HepG2 (cell line): ENCODE results near the gene NSUN6. TPM values are rescaled to one million over a fixed set of nuclear protein-coding genes. Genes with fewer than 3 reads are reported as not detected.

Source experiments
- ATAC-seq: fragments of 200-7000 bp; cut with Tn5 transposase; 3 replicates; pipeline ENCODE4 v1.9.1; 2020; ENCODE audit warnings: mild to moderate bottlenecking, moderate library complexity
- BruUV-seq: library from RNA; stranded (reverse); fragments of 400-500 nt; replicated peaks from 2 replicates; lab custom pipeline; 2021; lab: Mats Ljungman, UMichigan
- CTCF ChIA-PET: fragments of 300-600 bp; formaldehyde crosslinking; extraction: SDS; loops from one replicate; lab custom pipeline; 2021; ENCODE audit warnings: low total read pairs, inconsistent platforms, low intra/inter-chr PET ratio; lab: Yijun Ruan, JAX
- POLR2A ChIA-PET: fragments of 350-600 bp; sonication (Branson Sonifier 250); formaldehyde crosslinking; loops from one replicate; lab custom pipeline; 2020; ENCODE audit warnings: antibody characterized with exemption, inconsistent platforms; lab: Yijun Ruan, JAX
- DNase-seq: peaks from one replicate; pipeline ENCODE4 v3.0.0-alpha.2; 2015; ENCODE audit warnings: low spot score
- FAIRE-seq: peaks from 3 replicates; lab custom pipeline; 2011; peaks lifted over from hg19 to GRCh38; lab: Jason Lieb, UNC
- H2AFZ ChIP-seq: one replicate; pipeline ENCODE4 v1.6.1; 2011; ENCODE audit warnings: low read length, inconsistent platforms
- H3K27ac ChIP-seq: fragments of 300-600 bp; 3 replicates; pipeline ENCODE4 v1.8.0; 2011; ENCODE audit warnings: mixed run types, mild to moderate bottlenecking, mixed read lengths, low read length, inconsistent platforms; ENCODE audit not compliant: insufficient read depth; ENCODE audit errors: extremely low read length
- H3K27me3 ChIP-seq, 2 experiments: fragments of 200-600 bp in 1 of 2; 2 replicates in 1 of 2; 3 replicates in 1 of 2; pipeline versions ENCODE4 v1.6.0 to v1.8.0; 2011; ENCODE audit warnings: low read length in 2 of 2, mild to moderate bottlenecking in 2 of 2, moderate library complexity in 2 of 2, inconsistent platforms in 1 of 2; ENCODE audit not compliant: insufficient read depth in 2 of 2, control insufficient read depth in 1 of 2
- H3K36me3 ChIP-seq, 2 experiments: fragments of 200-600 bp in 1 of 2; replicated peaks in 1 of 2; 2 replicates in 1 of 2; 3 replicates in 1 of 2; pipeline versions ENCODE4 v1.5.1 to v1.8.0; 2011; ENCODE audit warnings: low read length in 2 of 2, inconsistent platforms in 1 of 2; ENCODE audit not compliant: insufficient read depth in 2 of 2, control insufficient read depth in 1 of 2
- H3K4me1 ChIP-seq: 2 replicates; pipeline ENCODE4 v1.5.1; 2012; ENCODE audit warnings: low read length, inconsistent platforms; ENCODE audit not compliant: insufficient read depth
- H3K4me2 ChIP-seq: 2 replicates; pipeline ENCODE4 v1.6.0; 2011; ENCODE audit warnings: low read depth, low read length, inconsistent platforms
- H3K4me3 ChIP-seq, 3 experiments: fragments of 200-600 bp in 1 of 3; sonication (generic), shearing (Covaris generic) in 1 of 3; replicated peaks in 1 of 3; 2 replicates each; pipeline ENCODE4 v1.5.1; 2011 to 2016; ENCODE audit warnings: low read length in 3 of 3, inconsistent platforms in 2 of 3, low read depth in 2 of 3, mild to moderate bottlenecking in 2 of 3, control low read depth in 1 of 3, mixed read lengths in 1 of 3; ENCODE audit not compliant: insufficient read depth in 1 of 3
- H3K79me2 ChIP-seq: one replicate; pipeline ENCODE4 v1.6.1; 2011; ENCODE audit warnings: low read length, inconsistent platforms; ENCODE audit not compliant: insufficient read depth
- H3K9ac ChIP-seq: 2 replicates; pipeline ENCODE4 v1.6.0; 2011; ENCODE audit warnings: mild to moderate bottlenecking, low read depth, low read length, inconsistent platforms; ENCODE audit not compliant: insufficient read depth
- H3K9me3 ChIP-seq: 2 replicates; pipeline ENCODE4 v1.5.1; 2012; ENCODE audit warnings: mild to moderate bottlenecking, low read length
- H4K20me1 ChIP-seq: 2 replicates; pipeline ENCODE4 v1.6.0; 2011; ENCODE audit warnings: inconsistent platforms, mild to moderate bottlenecking, low read length, moderate library complexity; ENCODE audit not compliant: insufficient read depth
- CAMTA2 ChIP-seq: sonication (generic); formaldehyde crosslinking; IDR thresholded peaks from 2 replicates; pipeline ENCODE4 v1.4.0; 2020; ENCODE audit warnings: mild to moderate bottlenecking, missing genetic modification reagents, borderline replicate concordance
- EEA1 ChIP-seq: sonication (generic); formaldehyde crosslinking; IDR thresholded peaks from 2 replicates; pipeline ENCODE4 v1.5.1; 2020; ENCODE audit warnings: mild to moderate bottlenecking, missing genetic modification reagents, borderline replicate concordance
- IKZF4 ChIP-seq: sonication (generic); formaldehyde crosslinking; IDR thresholded peaks from 2 replicates; pipeline ENCODE4 v1.5.1; 2020; ENCODE audit warnings: borderline replicate concordance, mild to moderate bottlenecking, low read depth, missing genetic modification reagents; ENCODE audit errors: not compliant biosample characterization
- JUND ChIP-seq: sonication (generic); formaldehyde crosslinking; IDR thresholded peaks from 2 replicates; pipeline ENCODE4 v1.8.0; 2022; ENCODE audit warnings: mild to moderate bottlenecking, missing genetic modification reagents
- REPIN1 ChIP-seq: sonication (generic); formaldehyde crosslinking; IDR thresholded peaks from 2 replicates; pipeline ENCODE4 v1.8.0; 2022; ENCODE audit warnings: missing genetic modification reagents, low read depth, mild to moderate bottlenecking, borderline replicate concordance
- RXRA ChIP-seq: sonication (generic); formaldehyde crosslinking; IDR thresholded peaks from 2 replicates; pipeline ENCODE4 v1.5.1; 2020; ENCODE audit warnings: missing genetic modification reagents
- ZKSCAN8 ChIP-seq: IDR thresholded peaks from 2 replicates; pipeline ENCODE4 v1.6.1; 2016; ENCODE audit warnings: borderline replicate concordance, missing genetic modification reagents, missing compliant biosample characterization
- ZNF207 ChIP-seq: fragments of 450-650 bp; IDR thresholded peaks from 2 replicates; pipeline ENCODE4 v1.6.1; 2016; ENCODE audit warnings: antibody characterized with exemption, borderline replicate concordance
- ZNF282 ChIP-seq: fragments of 450-650 bp; IDR thresholded peaks from 2 replicates; pipeline ENCODE4 v1.6.1; 2018; ENCODE audit not compliant: partially characterized antibody
- ZNF34 ChIP-seq: sonication (generic); formaldehyde crosslinking; IDR thresholded peaks from 2 replicates; pipeline ENCODE4 v1.4.0; 2020; ENCODE audit warnings: mild to moderate bottlenecking, missing genetic modification reagents, borderline replicate concordance
- ZNF552 ChIP-seq: sonication (generic); formaldehyde crosslinking; IDR thresholded peaks from 2 replicates; pipeline ENCODE4 v1.9.0; 2022; ENCODE audit warnings: missing genetic modification reagents, mild to moderate bottlenecking, borderline replicate concordance
- ZNF672 ChIP-seq: sonication (generic); formaldehyde crosslinking; IDR thresholded peaks from 2 replicates; pipeline ENCODE4 v1.8.1; 2022; ENCODE audit warnings: missing genetic modification reagents
- ZNF878 ChIP-seq: sonication (generic); formaldehyde crosslinking; IDR thresholded peaks from 2 replicates; pipeline ENCODE4 v1.8.1; 2023; ENCODE audit warnings: mild to moderate bottlenecking, missing genetic modification reagents, moderate library complexity
- WGBS: methylation state at CpG from one replicate; pipeline ENCODE4 v1.1.6; 2017; ENCODE audit warnings: low lambda C conversion rate; 5-methylcytosine and 5-hydroxymethylcytosine counted together
- in situ Hi-C: cut with HindIII; loops from 2 replicates; pipeline ENCODE4 v1.10.0; 2017; ENCODE audit warnings: low pct_unique_long_range_greater_than_20kb; ENCODE audit not compliant: extremely low pct_ligation_motif_present
- intact Hi-C: fragments of 100-400 bp; cut with micrococcal nuclease; formaldehyde crosslinking; loops from one replicate; pipeline ENCODE4 v1.10.0; 2022; ENCODE audit not compliant: unreplicated experiment
- polyA plus RNA-seq, 8 experiments: library from polyadenylated mRNA; depleted of rRNA in 3 of 8; stranded (reverse) in 7 of 8; unstranded in 1 of 8; fragments of >200 nt; fragmentation: Illumina TruSeq in 4 of 8; extraction: Trizol in 4 of 8; gene quantifications; 2 replicates each; pipeline versions ENCODE4 v1.2.1 to v1.2.3, GENCODE V29; 2011 to 2016; ENCODE audit warnings: low read depth in 4 of 8, missing spikeins in 1 of 8, mixed read lengths in 1 of 8; ENCODE audit not compliant: insufficient read depth in 1 of 8
- total RNA-seq, 5 experiments: library from RNA; depleted of rRNA; stranded (reverse); fragments of >200 nt; fragmentation: Illumina TruSeq; extraction: Trizol; gene quantifications; 2 replicates each; pipeline ENCODE4 v1.2.3, GENCODE V29; 2016; ENCODE audit warnings: low read depth in 1 of 5
- TF ChIP-seq, protein P1 (sequence below): sonication (generic); formaldehyde crosslinking; IDR thresholded peaks from 2 replicates; pipeline ENCODE4 v1.5.0; 2020; ENCODE audit warnings: missing genetic modification reagents, mild to moderate bottlenecking, borderline replicate concordance
- TF ChIP-seq, protein P2 (sequence below): sonication (generic); formaldehyde crosslinking; conservative IDR thresholded peaks from 2 replicates; pipeline ENCODE4 v1.8.0; 2022; ENCODE audit warnings: mild to moderate bottlenecking, moderate library complexity, missing genetic modification reagents

NSUN6 gene
- total and polyA plus RNA-seq, 2 of the 13 experiments (the other 11 are each of a cell fraction or from before 2014, with no cell fraction given): 17.2 to 19.3 TPM

DNA sequence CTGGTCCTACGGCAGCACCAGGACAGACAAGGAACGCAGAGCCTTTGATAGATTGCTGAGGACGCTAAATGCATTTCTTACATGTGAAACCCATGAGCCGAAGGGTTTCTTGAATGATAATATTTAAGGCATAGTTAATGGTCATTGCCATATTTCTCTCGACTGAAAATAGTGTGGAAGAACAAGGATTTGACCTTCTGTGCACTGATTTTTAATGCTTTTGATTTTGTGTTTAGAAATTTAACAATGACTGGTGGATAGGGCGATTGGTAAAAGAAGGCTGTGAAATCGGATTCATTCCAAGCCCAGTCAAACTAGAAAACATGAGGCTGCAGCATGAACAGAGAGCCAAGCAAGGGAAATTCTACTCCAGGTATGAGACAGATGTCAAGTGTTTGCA, 150.8 kb downstream of the NSUN6 start:
- Histone ChIP-seq H4K20me1 (no peaks in the 10 kb centered on the region), H3K9ac (no peak overlapping the region), H3K9me3 (no peaks in the 10 kb centered on the region), H3K4me1 (no peaks in the 10 kb centered on the region), H3K36me3 (no peaks in the 10 kb centered on the region), H3K27ac (no peak overlapping the region), H3K27me3 (peaks cover 0 to 15% of the 10 kb centered on the region in 2 experiments; a peak in 4 of 5 replicates), H3K4me2 (no peak overlapping the region), H3K4me3 (no peak overlapping the region), H3K79me2 (no peaks in the 10 kb centered on the region), H2AFZ (no peak overlapping the region)
- ChIA-PET POLR2A (no interaction called here), CTCF (no interaction called here)
- 28% methylated on average over 7 of the region's 7 CpGs for WGBS
- BruUV-seq: no TSS peak
- intact Hi-C loops (no loop called here), in situ Hi-C loops (no loop called here)
- DNase-seq: no peak
- TF ChIP-seq ZNF34 (CRISPR knock-in tag) (no peak), RXRA (CRISPR knock-in tag) (no peak), ZKSCAN8 (CRISPR knock-in tag) (no peak), ZNF207 (no peak), ZNF672 (CRISPR knock-in tag) (no peak), ZNF552 (CRISPR knock-in tag) (no peak), ZNF282 (no peak), IKZF4 (CRISPR knock-in tag) (no peak), EEA1 (CRISPR knock-in tag) (no peak), ZNF878 (no peak), JUND (CRISPR knock-in tag) (no peak), CAMTA2 (CRISPR knock-in tag) (no peak), REPIN1 (CRISPR knock-in tag) (no peak)
- TF ChIP-seq, protein P1, sequence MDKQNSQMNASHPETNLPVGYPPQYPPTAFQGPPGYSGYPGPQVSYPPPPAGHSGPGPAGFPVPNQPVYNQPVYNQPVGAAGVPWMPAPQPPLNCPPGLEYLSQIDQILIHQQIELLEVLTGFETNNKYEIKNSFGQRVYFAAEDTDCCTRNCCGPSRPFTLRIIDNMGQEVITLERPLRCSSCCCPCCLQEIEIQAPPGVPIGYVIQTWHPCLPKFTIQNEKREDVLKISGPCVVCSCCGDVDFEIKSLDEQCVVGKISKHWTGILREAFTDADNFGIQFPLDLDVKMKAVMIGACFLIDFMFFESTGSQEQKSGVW (CRISPR knock-in tag): no peak
- TF ChIP-seq, protein P2, sequence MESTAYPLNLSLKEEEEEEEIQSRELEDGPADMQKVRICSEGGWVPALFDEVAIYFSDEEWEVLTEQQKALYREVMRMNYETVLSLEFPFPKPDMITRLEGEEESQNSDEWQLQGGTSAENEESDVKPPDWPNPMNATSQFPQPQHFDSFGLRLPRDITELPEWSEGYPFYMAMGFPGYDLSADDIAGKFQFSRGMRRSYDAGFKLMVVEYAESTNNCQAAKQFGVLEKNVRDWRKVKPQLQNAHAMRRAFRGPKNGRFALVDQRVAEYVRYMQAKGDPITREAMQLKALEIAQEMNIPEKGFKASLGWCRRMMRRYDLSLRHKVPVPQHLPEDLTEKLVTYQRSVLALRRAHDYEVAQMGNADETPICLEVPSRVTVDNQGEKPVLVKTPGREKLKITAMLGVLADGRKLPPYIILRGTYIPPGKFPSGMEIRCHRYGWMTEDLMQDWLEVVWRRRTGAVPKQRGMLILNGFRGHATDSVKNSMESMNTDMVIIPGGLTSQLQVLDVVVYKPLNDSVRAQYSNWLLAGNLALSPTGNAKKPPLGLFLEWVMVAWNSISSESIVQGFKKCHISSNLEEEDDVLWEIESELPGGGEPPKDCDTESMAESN: no peak
- no peak for FAIRE-seq
- ATAC-seq: no peak
